T-helper 2 cell (primary cell): Measurements from ENCODE around the gene RDM1.
"Not testable (repeated sequence)": the region's sequence is repeated elsewhere in the genome, so short reads cannot be mapped to it uniquely, and the experiment has no call there.

Experiments used
- DNase-seq, 5 experiments: peaks; one replicate each; pipeline versions ENCODE4 v3.0.0 to v3.0.0-alpha.2; 2012 to 2022

Gene RDM1

GRCh38 chr17:35898283-35899070 is 32.1 kb downstream of the RDM1 start:
- peak in 2 of 5 experiments; percentile 25 to 58 for DNase-seq

- DNase-seq: not testable (repeated sequence)
Measured at GRCh38 chr17:35897772-35898171, 32.8 kb downstream of the RDM1 start.

DNA sequence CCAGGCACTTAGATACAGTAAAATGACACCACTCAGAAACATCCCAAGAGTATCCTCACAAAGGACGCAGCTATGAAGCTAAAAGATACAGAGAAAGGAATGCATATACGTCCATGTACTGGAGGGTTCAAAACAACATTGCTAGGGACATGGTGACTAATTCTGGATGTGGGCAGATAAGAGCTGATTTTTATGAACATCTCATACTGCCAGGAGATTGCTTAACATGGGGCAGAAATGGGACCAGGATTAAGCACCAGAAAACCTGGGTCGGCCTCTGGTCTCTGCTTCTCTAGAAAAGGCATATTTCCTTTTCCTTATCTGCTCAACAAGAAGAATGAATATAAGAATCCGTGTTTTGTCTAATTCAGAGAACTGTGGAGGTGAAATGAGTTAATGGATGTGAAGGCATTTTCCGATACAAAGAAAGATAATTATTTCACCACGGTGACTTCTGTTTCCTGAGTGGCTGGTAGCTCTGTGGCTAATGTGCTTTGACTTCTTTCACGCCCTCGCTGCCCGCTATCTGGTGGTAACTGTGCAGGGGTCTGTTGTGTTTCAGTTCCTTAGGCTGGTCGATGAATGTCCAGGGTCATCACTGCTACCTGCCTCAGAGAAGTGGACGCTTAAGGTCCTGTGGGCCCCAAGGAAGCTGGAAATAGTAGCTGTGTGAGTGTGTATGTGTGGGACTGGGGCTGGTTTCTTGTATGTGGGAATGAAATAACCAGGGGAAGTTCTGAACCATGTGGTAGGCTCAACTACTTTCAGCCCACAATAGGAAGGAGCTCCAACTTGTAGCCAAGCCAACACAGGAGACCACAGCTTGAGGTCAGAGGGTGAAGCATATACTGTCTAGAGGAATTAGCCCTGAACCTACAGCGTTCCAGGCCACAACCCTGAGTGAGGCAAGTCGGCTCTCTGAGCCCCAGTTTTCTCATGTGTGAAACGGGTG is 34.7 kb downstream of the RDM1 start:
- peak in 2 of 5 experiments; percentile 17 to 75 for DNase-seq

DNA sequence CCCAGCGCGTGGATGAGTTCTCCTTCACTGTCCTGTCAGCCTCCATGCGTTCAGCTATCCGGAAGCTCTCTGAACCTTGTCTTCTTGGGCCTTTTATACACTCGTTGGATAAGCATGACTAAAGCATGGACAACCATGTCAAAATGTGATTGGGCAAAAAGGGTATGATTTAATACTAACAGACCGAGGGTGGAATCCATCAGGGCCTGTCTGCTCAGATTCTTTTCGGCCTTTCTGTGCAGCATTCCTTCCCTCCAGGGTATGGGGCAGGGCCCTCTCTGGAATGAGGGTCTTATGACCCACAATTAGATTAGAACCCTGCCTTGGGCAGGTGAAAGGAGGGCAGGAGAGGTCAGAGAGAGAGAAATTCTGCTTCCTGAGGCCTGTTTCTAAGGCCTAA is 36.4 kb downstream of the RDM1 start:
- DNase-seq: no peak

DNA sequence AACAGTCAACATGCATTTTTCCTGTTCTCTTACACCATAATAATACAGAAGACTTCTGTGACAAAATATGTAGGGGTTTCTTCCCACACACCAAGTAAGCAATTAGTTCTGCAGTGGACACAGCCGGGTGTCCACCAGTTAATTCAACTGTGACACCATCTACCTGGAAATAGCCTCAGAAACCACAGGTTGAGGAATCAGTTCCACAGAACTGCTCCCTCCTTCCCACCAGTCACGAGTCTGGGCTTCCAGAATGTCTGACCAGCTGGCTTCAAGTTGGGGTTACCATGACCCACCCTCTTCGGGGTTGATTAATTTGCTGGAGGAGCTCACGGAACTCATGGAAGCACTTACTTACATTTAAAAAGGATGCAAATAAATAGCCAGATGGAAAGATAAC is 36.8 kb downstream of the RDM1 start:
- DNase-seq: no peak

DNA sequence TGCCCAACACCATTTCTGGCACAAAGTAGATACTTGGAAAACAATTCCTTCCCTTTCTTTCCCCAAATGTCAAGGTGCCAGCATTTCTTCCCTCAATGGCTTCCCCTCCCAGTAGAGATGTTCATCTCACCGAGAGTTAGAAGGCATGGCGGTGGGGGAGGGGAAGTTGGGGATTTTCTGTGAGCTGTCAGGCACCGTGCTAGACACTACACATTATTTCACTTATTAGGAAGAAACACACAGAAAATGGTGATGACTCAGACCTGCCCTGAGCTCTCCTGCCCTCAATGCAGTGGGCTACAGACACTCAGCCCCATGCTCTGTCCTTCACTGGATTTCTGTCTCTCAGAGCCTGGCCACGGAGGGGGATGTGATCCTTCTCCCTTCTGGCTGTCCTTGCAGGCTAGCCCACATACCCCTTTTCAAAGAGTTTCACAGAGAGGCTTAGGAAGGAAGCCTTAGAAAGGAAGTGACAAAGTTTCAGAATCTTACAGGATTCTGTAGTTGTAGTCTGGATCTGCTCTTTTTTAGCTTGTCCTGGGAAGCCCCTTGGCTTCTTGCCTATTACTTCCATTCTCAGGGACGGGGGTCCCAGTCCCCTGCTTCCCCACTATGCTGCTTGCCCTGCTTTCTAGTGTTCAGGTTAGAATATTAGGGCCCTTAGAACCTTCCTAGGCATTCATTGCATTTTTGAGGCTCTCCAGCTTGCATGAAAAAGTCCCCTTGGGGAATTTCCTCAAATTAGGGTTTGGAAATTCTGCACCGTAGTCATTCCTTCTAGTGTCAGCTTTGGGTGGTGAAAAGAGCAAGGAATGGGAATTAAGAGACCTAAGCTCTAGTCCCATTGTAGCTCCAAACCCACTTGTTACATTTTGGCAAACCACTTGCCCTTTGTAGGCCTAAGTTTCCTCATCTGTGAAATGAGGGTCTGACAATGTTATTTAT is 38.2 kb downstream of the RDM1 start:
- peak in 1 of 5 experiments; percentile 43 for DNase-seq

GRCh38 chr17:35891269-35891668 is 39.3 kb downstream of the RDM1 start:
- DNase-seq: no peak

- DNase-seq: peak in 2 of 5 experiments; percentile 84 to 89
Measured at GRCh38 chr17:35890774-35891155, 39.8 kb downstream of the RDM1 start.

DNA sequence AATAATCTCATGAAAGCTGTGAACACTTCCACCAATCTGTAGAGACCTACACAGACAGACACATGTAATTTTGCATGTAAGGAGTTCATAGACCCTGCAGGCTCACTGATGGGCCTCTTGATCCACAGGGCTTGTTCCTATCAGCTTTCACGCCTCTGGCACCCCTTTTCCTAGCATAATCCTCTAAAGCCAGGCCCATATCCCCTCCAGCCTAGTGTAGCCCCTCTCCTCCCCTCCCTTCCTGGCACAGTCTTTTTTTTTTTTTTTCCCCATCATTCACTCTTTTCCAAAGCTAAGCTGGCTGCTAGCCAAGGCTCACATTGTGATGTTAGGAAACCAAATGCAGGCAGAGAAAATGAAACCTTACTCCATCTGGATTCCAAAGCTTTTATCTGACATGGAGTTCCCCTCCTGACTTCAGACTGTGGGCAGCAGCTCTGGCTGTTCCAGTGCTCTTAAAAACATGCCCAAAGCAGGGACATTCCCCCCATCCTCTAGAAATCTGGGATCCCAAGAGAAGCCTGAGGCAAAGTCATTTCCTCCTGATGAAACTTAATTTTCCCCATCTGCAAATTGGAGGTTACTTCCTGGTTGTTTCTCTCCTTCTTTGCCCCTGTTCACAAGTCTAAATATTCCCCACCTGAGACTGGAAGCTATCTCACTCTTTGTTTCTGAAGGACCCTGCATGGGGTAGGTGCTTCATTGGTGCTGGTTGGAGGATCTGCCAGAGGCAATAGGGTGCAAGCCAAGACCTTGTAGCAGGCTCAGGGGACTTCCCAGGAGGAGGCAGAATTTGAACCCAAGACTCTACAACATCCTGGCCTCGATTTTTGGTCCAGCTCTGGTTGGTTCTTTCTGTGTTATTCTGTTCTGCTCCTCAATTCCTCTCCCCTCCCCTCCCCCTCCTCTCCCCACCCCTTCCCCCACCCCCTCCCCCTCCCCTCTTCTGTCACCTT is 40.5 kb downstream of the RDM1 start:
- DNase-seq: no peak

DNA sequence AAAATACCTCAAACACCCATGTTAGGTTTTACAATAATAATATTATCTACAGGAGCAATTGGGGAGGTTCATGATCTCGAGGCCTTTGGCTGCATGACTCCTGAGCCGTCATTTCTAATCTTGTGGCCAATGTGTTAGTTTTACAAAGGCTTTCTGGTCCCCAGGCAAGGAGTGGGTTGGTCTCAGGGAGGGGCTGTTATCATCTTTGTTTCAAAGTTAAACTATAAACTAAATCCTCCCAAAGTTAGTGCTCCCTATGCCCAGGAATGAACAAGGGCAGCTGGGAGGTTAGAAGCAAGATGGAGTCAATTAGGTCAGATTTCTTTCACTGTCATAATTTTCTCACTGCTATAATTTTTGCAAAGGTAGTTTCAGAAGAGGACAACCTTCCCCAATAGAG is 41.3 kb downstream of the RDM1 start:
- DNase-seq: peak in 2 of 5 experiments; percentile 56 to 65

- peak in 2 of 5 experiments; percentile 72 to 73 for DNase-seq
Measured at GRCh38 chr17:35879773-35880654, 50.6 kb downstream of the RDM1 start, which contains the start of gene CCL5. CCL5 (minus strand) TSS chr17:35880360.

DNA sequence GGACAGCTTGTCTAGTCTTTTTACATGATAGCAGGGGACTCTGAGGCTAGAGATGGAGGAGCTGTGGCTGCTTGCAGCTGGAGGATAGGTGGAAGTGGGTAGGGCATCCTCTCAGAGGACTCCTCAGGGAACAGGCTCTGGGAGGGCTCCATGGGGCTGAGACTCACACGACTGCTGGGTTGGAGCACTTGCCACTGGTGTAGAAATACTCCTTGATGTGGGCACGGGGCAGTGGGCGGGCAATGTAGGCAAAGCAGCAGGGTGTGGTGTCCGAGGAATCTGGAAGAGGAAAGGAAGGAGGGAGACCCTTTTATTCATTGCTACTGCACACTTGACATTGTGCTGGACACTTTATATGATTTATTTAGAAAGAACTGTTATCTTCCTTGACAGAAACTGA is 52.2 kb downstream of the RDM1 start:
- no peak for DNase-seq

DNA sequence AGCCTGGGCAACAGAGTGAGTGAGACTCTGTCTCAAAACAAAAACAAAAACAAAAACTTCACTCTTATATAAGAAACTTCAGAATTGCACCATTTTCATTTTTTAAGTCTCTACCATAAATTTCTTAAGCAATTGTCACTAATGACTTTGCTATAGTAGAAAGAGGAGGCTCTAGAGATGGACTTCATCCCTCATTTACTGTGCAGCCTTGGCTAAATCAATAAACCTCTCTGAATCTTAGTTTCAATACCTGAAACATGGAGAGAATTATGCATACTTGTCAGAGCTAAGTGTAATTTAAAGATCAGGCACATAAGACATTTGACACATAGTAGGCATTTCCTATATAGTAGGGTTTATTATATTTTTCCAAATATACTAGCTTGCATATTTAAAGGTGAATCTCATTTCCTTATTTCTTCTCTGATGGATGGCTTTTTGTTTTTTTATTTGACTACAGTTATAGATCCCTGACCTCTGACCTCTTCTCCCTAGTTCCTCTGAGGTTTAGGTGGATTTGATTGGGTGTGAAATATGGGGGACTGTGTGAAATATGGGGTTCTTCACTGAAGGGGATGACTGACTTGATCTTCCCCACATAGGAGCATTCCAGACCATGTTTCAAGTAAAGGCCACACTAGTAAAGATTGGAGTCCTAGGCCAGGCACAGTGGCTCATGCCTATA is 53.1 kb downstream of the RDM1 start:
- DNase-seq: no peak

DNA sequence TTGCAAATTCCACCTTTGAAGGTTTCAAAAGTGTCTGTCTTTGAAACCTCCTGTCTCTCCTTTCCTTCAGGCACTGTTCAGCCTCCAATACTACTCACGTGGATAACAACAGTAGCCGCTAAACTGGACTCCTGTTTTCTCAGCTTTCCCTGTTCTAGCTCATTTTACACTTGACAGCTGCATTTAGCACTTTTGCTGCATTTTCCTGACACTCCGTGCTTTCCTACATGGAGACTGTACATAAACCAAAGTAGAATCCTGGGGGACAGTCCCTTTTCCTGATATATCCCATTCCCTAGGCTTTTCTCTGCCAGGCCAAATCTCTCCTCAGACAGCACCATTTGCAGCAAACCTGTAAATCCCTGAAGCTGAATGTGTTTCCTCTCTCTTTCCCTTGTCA is 54.0 kb downstream of the RDM1 start:
- DNase-seq: no peak

DNA sequence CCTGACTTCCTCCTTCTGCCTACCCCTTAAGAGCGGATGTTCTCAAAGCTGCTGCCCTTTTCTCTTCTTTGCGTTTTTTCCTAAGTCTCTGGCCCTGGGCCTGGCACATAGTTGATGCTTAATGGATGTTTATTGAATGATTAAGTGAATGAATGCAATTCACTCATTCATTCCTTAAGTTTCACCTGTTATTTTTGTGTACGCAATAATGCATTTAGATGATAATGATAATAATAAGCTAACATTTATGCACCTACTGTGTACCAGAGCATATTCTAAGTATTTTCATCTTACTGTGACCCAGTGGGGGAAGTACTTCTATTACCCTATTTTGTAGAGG is 54.8 kb downstream of the RDM1 start:
- DNase-seq: no peak

GRCh38 chr17:35875072-35875799 is 55.3 kb downstream of the RDM1 start:
- peak in 1 of 5 experiments; percentile 60 for DNase-seq

DNA sequence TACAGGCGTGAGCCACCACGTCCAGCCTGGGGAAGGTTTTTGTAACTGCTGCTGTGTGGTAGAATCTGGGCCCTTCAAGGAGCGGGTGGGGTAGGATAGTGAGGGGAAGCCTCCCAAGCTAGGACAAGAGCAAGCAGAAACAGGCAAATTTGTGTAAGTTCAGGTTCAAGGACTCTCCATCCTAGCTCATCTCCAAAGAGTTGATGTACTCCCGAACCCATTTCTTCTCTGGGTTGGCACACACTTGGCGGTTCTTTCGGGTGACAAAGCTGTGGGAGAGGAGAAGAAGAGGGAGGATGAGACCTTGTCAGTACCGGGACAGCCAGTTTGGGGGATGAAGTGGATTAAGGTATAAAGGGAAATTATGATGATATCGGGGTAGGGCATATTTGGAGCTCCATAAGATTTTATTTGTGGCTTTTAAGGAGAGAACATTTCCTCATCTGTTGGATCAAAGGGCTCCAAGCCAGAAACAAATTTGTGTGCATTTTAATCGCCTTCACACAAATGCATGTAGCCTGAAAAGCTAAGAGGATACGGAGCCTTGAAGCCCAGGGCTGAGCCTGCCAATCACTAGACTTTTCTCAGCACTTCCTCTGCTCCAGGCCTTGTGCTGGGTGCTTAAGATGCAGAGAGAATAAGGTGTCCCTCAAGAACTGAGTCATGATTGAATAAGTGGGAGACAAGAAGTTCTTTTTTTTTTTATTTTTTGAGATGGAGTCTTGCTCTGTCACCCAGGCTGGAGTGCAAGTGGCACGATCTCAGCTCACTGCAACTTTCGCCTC is 58.2 kb downstream of the RDM1 start:
- DNase-seq: no peak
